ENCODE data around the gene RSRC2.
A peak's percentile ranks its signal among the peaks of the same experiment; 100 is the strongest.
"Not testable (repeated sequence)": the region's sequence is repeated elsewhere in the genome, so short reads cannot be mapped to it uniquely, and the experiment has no call there.

Gene RSRC2

DNA sequence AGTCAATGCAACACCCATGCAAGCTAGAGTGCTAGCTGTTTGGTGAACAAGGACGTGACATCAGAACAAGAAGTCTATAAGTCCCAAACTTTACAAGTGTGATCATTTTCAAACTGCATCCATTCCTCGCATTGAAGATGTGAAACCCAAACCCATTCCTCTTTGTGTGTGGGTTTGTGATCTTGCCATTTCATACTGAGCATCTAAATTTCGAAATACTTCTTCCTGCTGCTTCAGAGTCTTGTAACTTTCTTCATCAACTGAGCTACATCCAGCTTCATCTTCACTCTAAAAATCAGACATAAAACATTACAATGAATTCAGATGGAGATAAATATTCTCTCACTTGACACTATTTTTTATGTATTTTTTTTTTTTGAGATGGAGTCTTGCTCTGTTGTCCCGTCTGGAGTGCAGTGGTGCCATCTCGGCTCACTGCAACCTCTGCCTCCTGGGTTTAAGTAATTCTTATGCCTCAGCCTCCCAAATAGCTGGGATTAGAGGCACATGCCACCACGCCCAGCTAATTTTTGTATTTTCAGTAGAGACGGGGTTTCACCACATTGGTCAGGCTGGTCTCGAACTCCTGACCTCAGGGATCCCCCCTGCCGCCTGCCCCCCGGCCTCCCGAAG is 21.2 kb downstream of the RSRC2 start:
- Mint-ChIP-seq H3K27ac (no peak overlapping the region), H3K27me3 (no peaks in the 10 kb centered on the region), H3K36me3 (ENCODE audit: low read depth) (peaks cover 73% of the 10 kb centered on the region), H3K4me3 (no peak overlapping the region), H3K9me3 (no peaks in the 10 kb centered on the region), H3K4me1 (peaks cover 16% of the 10 kb centered on the region)
- DNase-seq (no peak), ATAC-seq (no peak)

GRCh38 chr12:122503783-122504590 is 22.7 kb downstream of the RSRC2 start:
- Mint-ChIP-seq H3K27ac (peak overlapping the region; percentile 23), H3K4me3 (no peak overlapping the region), H3K9me3 (no peaks in the 10 kb centered on the region), H3K27me3 (no peaks in the 10 kb centered on the region), H3K36me3 (ENCODE audit: low read depth) (peaks cover 62% of the 10 kb centered on the region), H3K4me1 (peaks cover 22% of the 10 kb centered on the region)
- DNase-seq (no peak), ATAC-seq (no peak)

- no peak for DNase-seq
- peaks cover 63% of the 10 kb centered on the region for H3K36me3 Mint-ChIP-seq (ENCODE audit: low read depth)
- peaks cover 29% of the 10 kb centered on the region for H3K4me1 Mint-ChIP-seq
- ATAC-seq, result no peak
- no peaks in the 10 kb centered on the region for H3K9me3 Mint-ChIP-seq
- no peaks in the 10 kb centered on the region for H3K27me3 Mint-ChIP-seq
- H3K27ac Mint-ChIP-seq, result peak overlapping the region; percentile 23
- no peak overlapping the region for H3K4me3 Mint-ChIP-seq
Measured at GRCh38 chr12:122503147-122503751, 23.5 kb downstream of the RSRC2 start.

GRCh38 chr12:122501489-122501989 is 25.2 kb downstream of the RSRC2 start:
- ATAC-seq, result no peak

GRCh38 chr12:122500685-122501488 is 25.8 kb downstream of the RSRC2 start, which contains the start of gene ZCCHC8:
ZCCHC8 (minus strand) TSS chr12:122500932; CDS start chr12:122500840, 92 bp downstream.
- ATAC-seq (peak; percentile 98), DNase-seq (peak; percentile 97)
- Mint-ChIP-seq H3K4me3 (peak within 1 kb of the TSS; percentile 92), H3K27ac (peak within 1 kb of the TSS; percentile 96), H3K27me3 (no peaks in the 10 kb centered on the region), H3K9me3 (no peaks in the 10 kb centered on the region), H3K36me3 (ENCODE audit: low read depth) (peaks cover 46% of the 10 kb centered on the region), H3K4me1 (peaks cover 37% of the 10 kb centered on the region)

More at GRCh38 chr12:122501489-122501989, 25.2 kb downstream of the RSRC2 start:
- no peaks in the 10 kb centered on the region for H3K27me3 Mint-ChIP-seq
- peak overlapping the region; percentile 96 for H3K27ac Mint-ChIP-seq
- H3K9me3 Mint-ChIP-seq, result no peaks in the 10 kb centered on the region
- peak overlapping the region; percentile 92 for H3K4me3 Mint-ChIP-seq
- DNase-seq, result no peak
- H3K36me3 Mint-ChIP-seq (ENCODE audit: low read depth), result peaks cover 51% of the 10 kb centered on the region
- peaks cover 37% of the 10 kb centered on the region for H3K4me1 Mint-ChIP-seq

GRCh38 chr12:122499991-122500684 is 26.6 kb downstream of the RSRC2 start:
- DNase-seq (peak; percentile 47), ATAC-seq (peak; percentile 15)
- H3K27me3 Mint-ChIP-seq, result no peaks in the 10 kb centered on the region
- H3K4me3 Mint-ChIP-seq, result peak overlapping the region; percentile 92
- peaks cover 39% of the 10 kb centered on the region for H3K36me3 Mint-ChIP-seq (ENCODE audit: low read depth)
- H3K9me3 Mint-ChIP-seq, result no peaks in the 10 kb centered on the region
- peaks cover 39% of the 10 kb centered on the region for H3K4me1 Mint-ChIP-seq
- peak overlapping the region; percentile 96 for H3K27ac Mint-ChIP-seq

DNA sequence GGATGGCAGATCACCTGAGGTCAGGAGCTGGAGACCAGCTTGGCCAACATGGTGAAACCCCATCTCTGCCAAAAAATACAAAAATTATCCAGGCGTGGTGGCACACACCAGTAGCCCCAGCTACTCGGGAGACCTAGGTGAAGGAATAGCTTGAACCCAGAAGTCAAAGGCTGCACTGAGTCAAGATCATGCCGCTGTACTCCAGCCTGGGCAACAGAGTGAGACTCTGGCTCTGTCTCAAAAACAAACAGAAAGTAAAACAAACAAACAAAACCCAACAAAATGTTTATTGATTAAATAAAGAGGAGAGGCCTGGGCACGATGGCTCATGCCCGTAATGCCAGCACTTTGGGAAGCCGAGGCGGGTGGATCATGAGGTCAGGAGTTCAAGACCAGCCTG is 31.5 kb downstream of the RSRC2 start:
- H3K36me3 Mint-ChIP-seq (ENCODE audit: low read depth), result peaks cover 34% of the 10 kb centered on the region
- no peaks in the 10 kb centered on the region for H3K9me3 Mint-ChIP-seq
- no peak for ATAC-seq
- no peak overlapping the region for H3K4me3 Mint-ChIP-seq
- peaks cover 23% of the 10 kb centered on the region for H3K4me1 Mint-ChIP-seq
- H3K27me3 Mint-ChIP-seq, result no peaks in the 10 kb centered on the region
- no peak for DNase-seq
- H3K27ac Mint-ChIP-seq, result no peak overlapping the region

DNA sequence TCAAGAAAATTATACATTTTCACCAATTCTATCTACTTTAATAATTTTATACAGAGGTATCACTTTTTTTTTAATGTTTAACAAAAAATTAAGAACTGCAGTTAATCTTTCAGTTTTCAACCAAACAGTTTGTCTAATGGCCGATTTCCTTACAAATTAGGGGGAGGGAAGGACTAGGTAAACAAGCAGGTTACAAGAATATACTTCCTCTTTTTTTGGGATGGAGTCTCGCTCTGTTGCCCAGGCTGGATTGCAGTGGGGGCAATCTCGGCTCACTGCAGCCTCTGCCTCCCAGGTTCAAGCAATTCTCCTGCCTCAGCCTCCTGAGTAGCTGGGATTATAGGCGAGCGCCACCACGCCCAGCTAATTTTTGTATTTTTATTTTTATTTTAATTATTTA is 33.5 kb downstream of the RSRC2 start:
- H3K36me3 Mint-ChIP-seq (ENCODE audit: low read depth), result peaks cover 36% of the 10 kb centered on the region
- H3K4me3 Mint-ChIP-seq, H3K9me3 Mint-ChIP-seq, ATAC-seq, H3K27ac Mint-ChIP-seq, DNase-seq, H3K27me3 Mint-ChIP-seq: not testable (repeated sequence)
- peaks cover 11% of the 10 kb centered on the region for H3K4me1 Mint-ChIP-seq

DNA sequence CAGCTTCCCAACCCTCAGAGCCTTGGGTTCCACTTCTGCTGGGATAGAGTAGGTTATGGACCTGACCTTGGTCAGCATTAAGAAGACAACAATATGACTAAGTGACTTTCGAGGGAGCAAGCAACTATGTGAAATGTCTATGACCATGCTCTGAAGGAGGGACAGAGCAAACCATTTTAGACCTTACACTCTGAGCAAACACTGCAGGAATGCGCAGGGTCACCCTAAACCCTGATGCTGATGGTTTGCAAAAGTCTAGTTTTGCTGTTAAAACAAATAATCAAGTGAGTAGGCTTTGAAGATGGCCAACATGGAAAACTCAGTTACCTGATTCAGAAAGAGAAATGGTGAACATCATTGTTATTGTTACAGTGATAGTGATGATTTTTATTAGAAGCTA is 34.7 kb downstream of the RSRC2 start:
- peaks cover 5% of the 10 kb centered on the region for H3K4me1 Mint-ChIP-seq
- peaks cover 40% of the 10 kb centered on the region for H3K36me3 Mint-ChIP-seq (ENCODE audit: low read depth)
- DNase-seq (no peak), ATAC-seq (no peak)
- no peaks in the 10 kb centered on the region for H3K27me3 Mint-ChIP-seq
- H3K27ac Mint-ChIP-seq, result no peak overlapping the region
- H3K9me3 Mint-ChIP-seq, result no peaks in the 10 kb centered on the region
- no peak overlapping the region for H3K4me3 Mint-ChIP-seq

GRCh38 chr12:122489038-122489437 is 37.7 kb downstream of the RSRC2 start:
- no peak overlapping the region for H3K4me3 Mint-ChIP-seq
- no peaks in the 10 kb centered on the region for H3K4me1 Mint-ChIP-seq
- H3K27ac Mint-ChIP-seq, result no peak overlapping the region
- H3K9me3 Mint-ChIP-seq, result no peaks in the 10 kb centered on the region
- ATAC-seq (no peak), DNase-seq (no peak)
- H3K27me3 Mint-ChIP-seq, result no peaks in the 10 kb centered on the region
- peaks cover 52% of the 10 kb centered on the region for H3K36me3 Mint-ChIP-seq (ENCODE audit: low read depth)

DNA sequence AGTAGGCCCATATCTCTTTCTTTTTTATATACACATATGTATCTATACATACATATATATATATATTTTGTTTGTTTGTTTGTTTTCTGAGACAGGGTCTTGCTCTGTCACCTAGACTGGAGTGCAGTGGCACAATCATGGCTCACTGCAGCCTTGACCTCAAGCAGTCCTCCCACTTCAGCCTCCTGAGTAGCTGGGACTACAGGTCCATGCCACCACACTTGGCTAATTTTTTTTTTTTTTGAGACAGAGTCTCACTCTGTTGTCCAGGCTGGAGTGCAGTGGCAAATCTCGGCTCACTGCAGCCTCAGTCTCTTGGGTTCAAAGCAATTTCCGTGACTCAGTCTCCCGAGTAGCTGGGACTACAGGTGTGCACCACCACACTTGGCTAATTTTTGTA is 38.9 kb downstream of the RSRC2 start:
- not testable (repeated sequence) for DNase-seq, H3K4me1 Mint-ChIP-seq, H3K4me3 Mint-ChIP-seq, ATAC-seq, H3K27me3 Mint-ChIP-seq, H3K9me3 Mint-ChIP-seq, H3K27ac Mint-ChIP-seq
- H3K36me3 Mint-ChIP-seq (ENCODE audit: low read depth), result peaks cover 54% of the 10 kb centered on the region

DNA sequence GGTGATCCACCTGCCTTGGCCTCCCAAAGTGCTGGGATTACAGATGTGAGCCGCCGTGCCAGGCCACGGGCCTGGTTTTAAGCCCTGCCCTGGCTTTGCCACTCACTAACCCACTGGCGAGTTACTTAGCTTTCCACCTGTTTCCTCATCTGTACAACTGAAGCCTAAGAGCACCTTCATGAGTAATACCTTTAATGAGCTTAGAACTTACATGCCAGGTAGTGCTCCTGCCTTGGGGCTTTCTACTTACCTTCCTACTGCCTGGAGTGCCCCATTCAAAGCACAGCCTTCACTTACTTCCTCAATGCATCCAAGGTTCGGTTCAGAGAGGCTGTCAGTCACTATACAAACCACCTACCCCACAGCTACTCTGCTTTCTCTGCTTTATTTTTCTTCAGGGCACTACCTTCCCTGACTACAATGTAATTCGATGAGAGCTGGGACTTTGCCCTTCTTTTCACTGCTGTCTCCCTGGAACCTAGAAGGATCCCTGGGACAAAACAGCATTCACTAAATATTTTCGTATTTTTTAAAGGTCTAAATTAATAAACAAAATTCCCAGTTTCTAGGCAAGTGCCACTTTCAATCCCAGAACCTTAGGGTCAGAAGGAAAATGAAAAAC is 39.8 kb downstream of the RSRC2 start:
- Mint-ChIP-seq H3K4me3 (no peak overlapping the region), H3K27me3 (no peaks in the 10 kb centered on the region)

DNA sequence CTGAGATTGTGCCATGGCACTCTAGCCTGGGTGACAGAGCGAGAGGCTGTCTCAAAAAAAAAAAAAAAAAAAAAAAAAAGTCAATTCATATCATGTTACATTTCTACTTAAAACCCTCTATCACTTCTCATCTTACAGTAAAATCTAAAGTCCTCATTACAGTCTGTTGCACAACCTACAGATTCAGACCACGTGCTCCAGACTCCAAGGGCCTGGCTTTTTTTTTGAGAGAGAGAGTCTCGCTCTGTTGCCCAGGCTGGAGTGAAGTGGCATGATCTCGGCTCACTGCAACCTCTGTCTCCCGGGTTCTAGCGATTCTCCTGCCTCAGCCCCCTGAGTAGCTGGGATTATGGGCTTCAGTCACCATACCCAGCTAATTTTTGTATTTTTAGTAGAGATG is 40.4 kb downstream of the RSRC2 start:
- not testable (repeated sequence) for DNase-seq, ATAC-seq, H3K27ac Mint-ChIP-seq, H3K27me3 Mint-ChIP-seq, H3K4me1 Mint-ChIP-seq, H3K9me3 Mint-ChIP-seq, H3K4me3 Mint-ChIP-seq
- peaks cover 49% of the 10 kb centered on the region for H3K36me3 Mint-ChIP-seq (ENCODE audit: low read depth)

More for the DNA sequence above, 39.8 kb downstream of the RSRC2 start:
- H3K9me3 Mint-ChIP-seq, result no peaks in the 10 kb centered on the region
- H3K36me3 Mint-ChIP-seq (ENCODE audit: low read depth), result peaks cover 48% of the 10 kb centered on the region
- DNase-seq (no peak), ATAC-seq (no peak)
- peaks cover 10% of the 10 kb centered on the region for H3K4me1 Mint-ChIP-seq
- H3K27ac Mint-ChIP-seq, result no peak overlapping the region

Measured in activated naive CD8-positive, alpha-beta T cell treated with anti-CD3 and anti-CD28 coated beads, Interleukin-2, amount 50 U/mL, for 24 hours (primary cell).